Uterus (tissue), 4 donors: Measurements from ENCODE around the gene PCDH17. TPM values are rescaled to one million over a fixed set of nuclear protein-coding genes. Genes with fewer than 3 reads are reported as not detected.

Source experiments
- DNase-seq, 2 donors: peaks; one replicate each; pipeline ENCODE4 v3.0.0-alpha.2; 2019 to 2020
- H3K27ac ChIP-seq, 2 donors: fragments of 200-600 bp; sonication (generic); 1 replicate in 1 of 2; 2 replicates in 1 of 2; pipeline ENCODE4 v1.5.1; 2016 to 2018
- H3K27me3 ChIP-seq, 2 donors: fragments of 200-600 bp; sonication (generic); one replicate each; pipeline ENCODE4 v1.5.1; 2018 to 2019; ENCODE audit warnings: control low read depth in 1 of 2
- H3K36me3 ChIP-seq, 2 donors: fragments of 200-600 bp; sonication (generic); one replicate each; pipeline ENCODE4 v1.5.1; 2019; ENCODE audit warnings: control low read depth in 1 of 2
- H3K4me1 ChIP-seq, 2 donors: fragments of 200-600 bp; sonication (generic); one replicate each; pipeline ENCODE4 v1.5.1; 2018 to 2019; ENCODE audit warnings: control low read depth in 1 of 2
- H3K4me3 ChIP-seq, 2 donors: fragments of 200-600 bp; sonication (generic); 1 replicate in 1 of 2; 2 replicates in 1 of 2; pipeline ENCODE4 v1.5.1; 2018 to 2019; ENCODE audit warnings: mild to moderate bottlenecking in 1 of 2
- H3K9me3 ChIP-seq, 2 donors: fragments of 200-600 bp; sonication (generic); one replicate each; pipeline ENCODE4 v1.5.1; 2019; ENCODE audit warnings: control low read depth in 1 of 2
- POLR2A ChIP-seq, 2 donors: fragments of 450-650 bp; IDR thresholded peaks; one replicate each; pipeline ENCODE4 v1.6.1; 2016; ENCODE audit warnings: antibody characterized with exemption in 2 of 2, mild to moderate bottlenecking in 1 of 2, moderate library complexity in 1 of 2
- intact Hi-C: fragments of 100-400 bp; cut with DNase I; formaldehyde crosslinking; loops from one replicate; pipeline ENCODE4 v1.15.1; 2023; ENCODE audit warnings: low total_unique reads
- total RNA-seq, 4 donors: library from RNA; depleted of rRNA in 3 of 4; stranded (reverse); fragments of >200 nt in 3 of 4; gene quantifications; one replicate each; pipeline versions ENCODE4 v1.1.0 to v1.2.4, GENCODE V29; 2014 to 2023
- TF ChIP-seq, protein P1 (sequence below), 4 experiments: fragments of 200-600 bp in 2 of 4; fragments of 450-650 bp in 2 of 4; sonication (generic) in 2 of 4; IDR thresholded peaks; one replicate each; pipeline ENCODE4 v1.5.1; 2016 to 2019; ENCODE audit warnings: antibody characterized with exemption in 4 of 4, mild to moderate bottlenecking in 2 of 4, moderate library complexity in 1 of 4
- donor health status: DM: yes; HTN: yes; CAD: no.

PCDH17 gene
- total RNA-seq, 4 donors from 2014 or later = 9.7 to 27.6 (median 18.9) TPM

DNA sequence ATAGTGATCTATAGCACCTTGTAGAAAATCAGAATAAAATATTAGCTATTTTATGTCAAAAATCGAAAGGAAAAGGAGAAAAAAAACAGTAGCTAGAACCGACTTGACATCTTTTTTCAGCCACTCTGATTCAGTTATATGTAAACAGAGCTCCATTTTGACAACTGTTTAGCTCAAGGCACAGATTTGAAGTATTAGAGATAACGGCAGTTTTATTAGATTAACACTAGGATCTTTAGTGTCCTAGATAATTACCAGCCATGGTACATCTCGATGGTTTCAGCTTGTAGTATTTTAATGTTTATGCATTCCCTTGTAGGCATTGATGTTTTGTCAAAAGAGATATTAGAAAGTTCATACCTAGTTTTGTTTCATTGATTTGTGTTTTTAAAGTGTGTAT, 67.3 kb downstream of the PCDH17 start:
- no peak overlapping the region for H3K4me3 ChIP-seq
- H3K36me3 ChIP-seq = no peaks in the 10 kb centered on the region
- no peak for DNase-seq
- H3K9me3 ChIP-seq = no peaks in the 10 kb centered on the region
- no peaks in the 10 kb centered on the region for H3K4me1 ChIP-seq
- no peak for TF ChIP-seq POLR2A (IDR thresholded peaks at IDR 0.05)
- TF ChIP-seq, protein P1, sequence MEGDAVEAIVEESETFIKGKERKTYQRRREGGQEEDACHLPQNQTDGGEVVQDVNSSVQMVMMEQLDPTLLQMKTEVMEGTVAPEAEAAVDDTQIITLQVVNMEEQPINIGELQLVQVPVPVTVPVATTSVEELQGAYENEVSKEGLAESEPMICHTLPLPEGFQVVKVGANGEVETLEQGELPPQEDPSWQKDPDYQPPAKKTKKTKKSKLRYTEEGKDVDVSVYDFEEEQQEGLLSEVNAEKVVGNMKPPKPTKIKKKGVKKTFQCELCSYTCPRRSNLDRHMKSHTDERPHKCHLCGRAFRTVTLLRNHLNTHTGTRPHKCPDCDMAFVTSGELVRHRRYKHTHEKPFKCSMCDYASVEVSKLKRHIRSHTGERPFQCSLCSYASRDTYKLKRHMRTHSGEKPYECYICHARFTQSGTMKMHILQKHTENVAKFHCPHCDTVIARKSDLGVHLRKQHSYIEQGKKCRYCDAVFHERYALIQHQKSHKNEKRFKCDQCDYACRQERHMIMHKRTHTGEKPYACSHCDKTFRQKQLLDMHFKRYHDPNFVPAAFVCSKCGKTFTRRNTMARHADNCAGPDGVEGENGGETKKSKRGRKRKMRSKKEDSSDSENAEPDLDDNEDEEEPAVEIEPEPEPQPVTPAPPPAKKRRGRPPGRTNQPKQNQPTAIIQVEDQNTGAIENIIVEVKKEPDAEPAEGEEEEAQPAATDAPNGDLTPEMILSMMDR (IDR thresholded peaks at IDR 0.05) = no peak
- no peaks in the 10 kb centered on the region for H3K27me3 ChIP-seq
- intact Hi-C loops = no loop called here
- H3K27ac ChIP-seq = no peak overlapping the region

DNA sequence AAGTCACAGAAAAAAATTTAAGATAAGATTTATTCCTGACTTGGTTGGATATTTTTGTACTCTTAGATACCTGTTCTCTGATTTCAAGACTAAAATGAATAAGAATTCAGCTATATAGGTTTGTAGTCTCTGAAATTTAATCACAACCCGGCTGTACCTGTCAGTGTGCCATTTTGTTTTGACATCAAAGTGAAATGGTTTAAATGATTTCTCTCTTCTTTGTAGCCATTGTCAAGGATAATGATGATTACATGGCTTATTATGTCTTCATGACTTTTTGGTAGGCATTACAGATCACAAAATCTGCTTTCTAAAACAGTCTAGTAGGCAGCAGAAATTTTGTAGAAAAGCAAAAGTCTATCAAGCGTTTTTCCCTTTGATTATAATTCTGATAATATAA, 72.5 kb downstream of the PCDH17 start:
- TF ChIP-seq, protein P1 (IDR thresholded peaks at IDR 0.05) = no peak
- TF ChIP-seq POLR2A (IDR thresholded peaks at IDR 0.05) = no peak
- intact Hi-C loops = no loop called here

DNA sequence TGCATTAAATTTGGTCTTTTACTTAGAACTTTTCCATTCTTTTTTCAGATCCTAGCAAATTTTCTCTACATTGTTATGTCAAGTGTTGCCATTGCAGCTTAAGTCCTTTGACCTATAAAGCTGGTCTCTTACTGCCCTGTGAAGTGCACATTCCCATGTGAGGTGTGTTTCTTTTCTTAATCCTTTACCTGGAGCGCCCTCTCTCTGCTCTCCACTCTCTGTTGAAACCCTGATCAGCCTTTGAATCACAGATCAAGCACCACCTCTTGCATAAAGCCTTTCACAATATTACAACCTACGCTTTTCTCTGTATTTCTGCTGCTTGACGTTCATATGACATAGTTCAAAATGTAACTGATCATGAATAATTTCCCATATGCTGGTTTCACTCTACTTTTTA, 84.8 kb downstream of the PCDH17 start:
- H3K27ac ChIP-seq = no peak overlapping the region
- H3K4me1 ChIP-seq = no peaks in the 10 kb centered on the region
- intact Hi-C loops = no loop called here
- DNase-seq = no peak
- H3K9me3 ChIP-seq = no peaks in the 10 kb centered on the region
- H3K27me3 ChIP-seq = no peaks in the 10 kb centered on the region
- no peak overlapping the region for H3K4me3 ChIP-seq
- H3K36me3 ChIP-seq = no peaks in the 10 kb centered on the region
- TF ChIP-seq, protein P1 (IDR thresholded peaks at IDR 0.05) = no peak
- no peak for TF ChIP-seq POLR2A (IDR thresholded peaks at IDR 0.05)

More for the DNA sequence above, 72.5 kb downstream of the PCDH17 start:
- Histone ChIP-seq H3K36me3 (no peaks in the 10 kb centered on the region), H3K9me3 (no peaks in the 10 kb centered on the region), H3K4me1 (no peaks in the 10 kb centered on the region), H3K4me3 (no peak overlapping the region), H3K27ac (no peak overlapping the region), H3K27me3 (no peaks in the 10 kb centered on the region)
- no peak for DNase-seq

DNA sequence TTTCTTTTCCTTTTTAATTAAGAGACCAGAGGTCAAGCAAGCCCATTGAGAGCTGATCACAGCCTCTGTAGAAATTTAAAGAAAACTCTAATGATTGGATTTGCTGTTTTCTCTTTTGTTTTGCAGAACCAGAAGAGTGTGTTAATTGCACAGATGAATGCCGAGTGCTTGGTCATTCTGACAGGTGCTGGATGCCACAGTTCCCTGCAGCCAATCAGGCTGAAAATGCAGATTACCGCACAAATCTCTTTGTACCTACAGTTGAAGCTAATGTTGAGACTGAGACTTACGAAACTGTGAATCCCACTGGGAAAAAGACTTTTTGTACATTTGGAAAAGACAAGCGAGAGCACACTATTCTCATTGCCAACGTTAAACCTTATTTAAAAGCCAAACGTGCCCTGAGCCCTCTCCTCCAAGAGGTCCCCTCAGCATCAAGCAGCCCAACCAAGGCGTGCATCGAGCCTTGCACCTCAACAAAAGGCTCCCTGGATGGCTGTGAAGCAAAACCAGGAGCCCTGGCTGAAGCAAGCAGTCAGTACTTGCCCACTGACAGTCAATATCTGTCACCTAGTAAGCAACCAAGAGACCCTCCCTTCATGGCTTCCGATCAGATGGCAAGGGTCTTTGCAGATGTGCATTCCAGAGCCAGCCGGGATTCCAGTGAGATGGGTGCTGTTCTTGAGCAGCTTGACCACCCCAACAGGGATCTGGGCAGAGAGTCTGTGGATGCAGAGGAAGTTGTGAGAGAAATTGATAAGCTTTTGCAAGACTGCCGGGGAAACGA, 93.1 kb downstream of the PCDH17 start:
- no peak overlapping the region for H3K27ac ChIP-seq
- no peak overlapping the region for H3K4me3 ChIP-seq
- TF ChIP-seq POLR2A (IDR thresholded peaks at IDR 0.05) = no peak
- TF ChIP-seq, protein P1 (IDR thresholded peaks at IDR 0.05) = no peak
- H3K36me3 ChIP-seq = no peaks in the 10 kb centered on the region
- no peaks in the 10 kb centered on the region for H3K4me1 ChIP-seq
- H3K9me3 ChIP-seq = no peaks in the 10 kb centered on the region
- intact Hi-C loops = no loop called here
- H3K27me3 ChIP-seq = no peaks in the 10 kb centered on the region
- no peak for DNase-seq

DNA sequence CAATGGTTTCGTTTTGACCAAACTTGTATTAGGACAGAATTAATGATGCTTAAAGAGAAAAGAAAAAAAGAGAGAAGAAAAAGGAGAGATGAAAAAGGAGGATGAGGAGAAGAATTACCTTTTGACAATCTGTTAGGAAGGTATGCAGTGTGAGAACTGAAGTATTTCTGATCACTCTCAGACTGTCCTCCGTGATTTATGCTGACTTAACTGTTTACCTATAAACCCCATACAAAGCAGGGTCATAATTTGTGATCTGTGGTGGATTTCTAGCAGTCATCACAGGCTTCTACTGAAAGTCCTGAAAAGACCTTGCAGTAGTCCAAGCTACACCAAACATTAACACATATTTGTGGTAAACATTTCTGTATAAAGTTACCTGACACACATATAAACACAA, 93.9 kb downstream of the PCDH17 start:
- no peak overlapping the region for H3K4me3 ChIP-seq
- DNase-seq = no peak
- intact Hi-C loops = no loop called here
- H3K36me3 ChIP-seq = no peaks in the 10 kb centered on the region
- no peaks in the 10 kb centered on the region for H3K9me3 ChIP-seq
- no peaks in the 10 kb centered on the region for H3K4me1 ChIP-seq
- no peak overlapping the region for H3K27ac ChIP-seq
- TF ChIP-seq POLR2A (IDR thresholded peaks at IDR 0.05) = no peak
- TF ChIP-seq, protein P1 (IDR thresholded peaks at IDR 0.05) = no peak
- no peaks in the 10 kb centered on the region for H3K27me3 ChIP-seq
